ENCODE measurements around the gene ZFPM1. TPM values are rescaled to one million over a fixed set of nuclear protein-coding genes. Genes with fewer than 3 reads are reported as not detected.

Gene ZFPM1
- total RNA-seq, 1 experiment from 2014 or later, result 14.6 TPM

GRCh38 chr16:88455610-88456355 is 2.7 kb downstream of the ZFPM1 start:
- intact Hi-C loops (cut with micrococcal nuclease), result loop anchor here (5.0 to 10.0 kb wide), 2 partner anchors 72 to 681 kb away; no protein-coding TSS in a partner anchor
- TF ChIP-seq ELF1 (IDR thresholded peaks at IDR 0.05; ENCODE audit: borderline replicate concordance, low read depth) (no peak), ZFX (IDR thresholded peaks at IDR 0.05) (peak; percentile 95; the same call in 1 of the 2 replicates), ATF3 (IDR thresholded peaks at IDR 0.05) (no peak), TCF7L2 (IDR thresholded peaks at IDR 0.05; ENCODE audit: borderline replicate concordance, extremely low read depth, insufficient read depth, insufficient read length) (peak; percentile 99), SIN3A (IDR thresholded peaks at IDR 0.05; ENCODE audit: low read depth) (no peak), CBX3 (IDR thresholded peaks at IDR 0.05; ENCODE audit: low read depth) (no peak), FOSL1 (IDR thresholded peaks at IDR 0.05; ENCODE audit: low read depth) (no peak), EZH2phosphoT487 (IDR thresholded peaks at IDR 0.05; ENCODE audit: borderline replicate concordance) (no peak), POLR2A (IDR thresholded peaks at IDR 0.05; ENCODE audit: borderline replicate concordance, extremely low read depth, insufficient read depth, insufficient read length) (no peak), EZH2 (IDR thresholded peaks at IDR 0.05) (no peak), MAX (IDR thresholded peaks at IDR 0.05) (no peak), ZNF274 (IDR thresholded peaks at IDR 0.05; ENCODE audit: low read depth, low read length) (no peak), JUND (IDR thresholded peaks at IDR 0.05) (no peak), EGR1 (IDR thresholded peaks at IDR 0.05; ENCODE audit: low read depth) (no peak), YY1 (IDR thresholded peaks at IDR 0.05; ENCODE audit: extremely low read depth, insufficient replicate concordance, low read depth, low read length) (peak; percentile 36), ZBTB33 (IDR thresholded peaks at IDR 0.05; ENCODE audit: extremely low read depth, insufficient replicate concordance, low read length) (no peak), REST (IDR thresholded peaks at IDR 0.05; ENCODE audit: low read depth) (no peak), POLR2AphosphoS5 (IDR thresholded peaks at IDR 0.05; ENCODE audit: low read depth, low read length) (peak; percentile 34), SRF (IDR thresholded peaks at IDR 0.05; ENCODE audit: low read depth) (no peak)

More at GRCh38 chr16:88455610-88456355, 2.7 kb downstream of the ZFPM1 start:
- Histone ChIP-seq H3K9ac (ENCODE audit: low read length) (peak overlapping the region; percentile 89), H2AFZ (ENCODE audit: low read depth, low read length, poor library complexity, severe bottlenecking) (no peak overlapping the region), H3K79me2 (ENCODE audit: insufficient read depth, low read length) (peaks cover 65% of the 10 kb centered on the region), H3K9me2 (ENCODE audit: insufficient read depth) (no peaks in the 10 kb centered on the region), H3K4me3 (replicated peaks in 1 of 2; ENCODE audit: low read depth in 1 of 2, low read length in 2 of 2) (peak overlapping the region; percentile 58 to 94), H3K4me2 (ENCODE audit: low read length) (peak overlapping the region; percentile 100), H4K20me1 (ENCODE audit: insufficient read depth) (peaks cover 9% of the 10 kb centered on the region; the same call in 1 of the 2 replicates), H3K9me3 (ENCODE audit: control insufficient read depth in 1 of 2, insufficient read depth in 1 of 2, low read depth in 1 of 2, low read length in 2 of 2) (no peaks in the 10 kb centered on the region), H3K27ac (ENCODE audit: low read depth, low read length) (peak overlapping the region; percentile 91), H3K36me3 (ENCODE audit: control insufficient read depth in 1 of 2, insufficient read depth in 2 of 2, low read length in 2 of 2) (no peaks in the 10 kb centered on the region), H3K4me1 (ENCODE audit: control insufficient read depth in 1 of 2, insufficient read depth in 2 of 2, low read length in 2 of 2) (peaks cover 32 to 64% of the 10 kb centered on the region in 2 experiments), H3K27me3 (ENCODE audit: insufficient read depth, low read length) (no peaks in the 10 kb centered on the region)
- no TSS peak for BruUV-seq (replicated peaks)
- DNase-seq (ENCODE audit: low read depth, low spot score) (peak; percentile 56), ATAC-seq (peak; percentile 29)
- RAD21 ChIA-PET (ENCODE audit: low non-redundant PET in 1 of 2, low total read pairs in 2 of 2, uncharacterized antibody in 2 of 2, unreplicated experiment in 2 of 2), result no interaction called here
- POLR2A ChIA-PET, result interaction anchor here (0.6 to 1.3 kb wide), 2 partner anchors 9 to 114 kb away, joined by 3 read pairs; partner anchors contain the start of gene ZC3H18
- CTCF ChIA-PET, result interaction anchor here (1.1 kb wide), 1 partner anchor 18 kb away, joined by 3 read pairs; no protein-coding TSS in a partner anchor

Data from HCT116 (cell line).